ENCODE data around the gene RASAL2. TPM values are rescaled to one million over a fixed set of nuclear protein-coding genes. Genes with fewer than 3 reads are reported as not detected.

The RASAL2 gene
- total and polyA plus RNA-seq, 12 donors, result 2.4 to 31.5 (median 15.0) TPM

- Histone ChIP-seq H3K9me3 (replicated peaks in 1 of 3) (no peaks in the 10 kb centered on the region), H3K36me3 (replicated peaks in 1 of 2) (no peaks in the 10 kb centered on the region), H3K4me3 (peak overlapping the region; percentile 1 to 76 (median 50)), H3K27me3 (no peaks in the 10 kb centered on the region), H3K27ac (peak overlapping the region in 4 of 5 donors; percentile 47 to 88 (median 66)), H3K4me1 (replicated peaks in 1 of 2) (peaks cover 3 to 19% of the 10 kb centered on the region in 2 donors)
- intact Hi-C loops (cut with DNase I), result loop anchor here in 1 of 2 donors (5.0 kb wide), 1 partner anchor 56 kb away; no protein-coding TSS in a partner anchor
- peak in 2 of 6 experiments; percentile 2 to 14 for TF ChIP-seq CTCF (IDR thresholded peaks at IDR 0.05)
- TF ChIP-seq POLR2A (IDR thresholded peaks at IDR 0.05), result no peak
- DNase-seq, result peak in 6 of 7 donors; percentile 27 to 63 (median 34)
- 5 to 6% (median 6%) methylated on average over 11 of the region's 11 CpGs for WGBS, 4 donors
Measured at GRCh38 chr1:178092878-178093493, 918 bp upstream of the RASAL2 start.

- WGBS, 4 donors, result 0% methylated on average over 6 to 42 of the region's 42 CpGs
- TF ChIP-seq CTCF (IDR thresholded peaks at IDR 0.05) (no peak), POLR2A (IDR thresholded peaks at IDR 0.05) (no peak)
- Histone ChIP-seq H3K9me3 (replicated peaks in 1 of 3) (no peaks in the 10 kb centered on the region), H3K4me1 (replicated peaks in 1 of 2) (peaks cover 3 to 24% of the 10 kb centered on the region in 2 donors), H3K27ac (peak overlapping the region; percentile 24 to 88 (median 79)), H3K36me3 (replicated peaks in 1 of 2) (no peaks in the 10 kb centered on the region), H3K4me3 (peak overlapping the region; percentile 73 to 96 (median 81)), H3K27me3 (no peaks in the 10 kb centered on the region)
- intact Hi-C loops (cut with DNase I), result loop anchor here in 1 of 2 donors (5.0 kb wide), 1 partner anchor 56 kb away; no protein-coding TSS in a partner anchor
- DNase-seq, result peak; percentile 93 to 96 (median 94)
Measured at GRCh38 chr1:178093494-178093950, 382 bp upstream of the RASAL2 start.

GRCh38 chr1:178094739-178095645 lies 1.1 kb downstream of the RASAL2 start:
- no peak for TF ChIP-seq CTCF (IDR thresholded peaks at IDR 0.05)
- TF ChIP-seq POLR2A (IDR thresholded peaks at IDR 0.05), result no peak
- WGBS, 4 donors, result 11 to 17% (median 13%) methylated on average over 11 of the region's 11 CpGs
- DNase-seq, result no peak
- Histone ChIP-seq H3K4me3 (peak overlapping the region in 3 of 4 donors; percentile 3 to 86 (median 76)), H3K36me3 (replicated peaks in 1 of 2) (no peaks in the 10 kb centered on the region), H3K9me3 (replicated peaks in 1 of 3) (no peaks in the 10 kb centered on the region), H3K27ac (peak overlapping the region in 4 of 5 donors; percentile 74 to 88 (median 79)), H3K27me3 (no peaks in the 10 kb centered on the region), H3K4me1 (replicated peaks in 1 of 2) (peaks cover 3 to 28% of the 10 kb centered on the region in 2 donors)
- intact Hi-C loops (cut with DNase I), result loop anchor here in 1 of 2 donors (5.0 kb wide), 1 partner anchor 58 kb away; no protein-coding TSS in a partner anchor

GRCh38 chr1:178096421-178096820 lies 2.5 kb downstream of the RASAL2 start:
- 72 to 81% (median 73%) methylated on average over 3 of the region's 3 CpGs for WGBS, 4 donors
- DNase-seq, result no peak
- Histone ChIP-seq H3K27me3 (no peaks in the 10 kb centered on the region), H3K4me1 (replicated peaks in 1 of 2) (peaks cover 3 to 40% of the 10 kb centered on the region in 2 donors), H3K27ac (no peak overlapping the region), H3K4me3 (peak overlapping the region in 1 of 4 donors; percentile 76), H3K36me3 (replicated peaks in 1 of 2) (no peaks in the 10 kb centered on the region), H3K9me3 (replicated peaks in 1 of 3) (no peaks in the 10 kb centered on the region)
- TF ChIP-seq POLR2A (IDR thresholded peaks at IDR 0.05) (no peak), CTCF (IDR thresholded peaks at IDR 0.05) (no peak)
- intact Hi-C loops (cut with DNase I), result no loop called here

Data from adrenal gland (tissue), 12 donors.